A549 (cell line): ENCODE measurements around the gene TRUB2. TPM values are rescaled to one million over a fixed set of nuclear protein-coding genes. Genes with fewer than 3 reads are reported as not detected.

Experiments used
- ATOH8 ChIP-seq: fragments of 250-450 bp; sonication (Bioruptor Pico); IDR thresholded peaks from 2 replicates; pipeline ENCODE4 v1.5.0; 2020; ENCODE audit warnings: low read depth, mild to moderate bottlenecking, moderate library complexity
- BCL3 ChIP-seq: fragments of >200 bp; sonication (Bioruptor Twin); formaldehyde crosslinking; IDR thresholded peaks from 3 replicates; pipeline ENCODE4 v1.6.1; 2016
- CHD4 ChIP-seq: fragments of 200-600 bp; sonication (generic); IDR thresholded peaks from 2 replicates; pipeline ENCODE4 v1.6.1; 2016; ENCODE audit warnings: antibody characterized with exemption, mild to moderate bottlenecking, borderline replicate concordance
- CTCF ChIP-seq: fragments of >200 bp; sonication (Bioruptor Twin); formaldehyde crosslinking; IDR thresholded peaks from 3 replicates; pipeline ENCODE4 v1.5.1; 2016
- E2F6 ChIP-seq: IDR thresholded peaks from 2 replicates; pipeline ENCODE4 v1.6.1; 2012; ENCODE audit warnings: low read depth, borderline replicate concordance
- GATA3 ChIP-seq: IDR thresholded peaks from 2 replicates; pipeline ENCODE4 v1.6.1; 2012; ENCODE audit warnings: borderline replicate concordance
- HOXB5 ChIP-seq: fragments of 250-450 bp; sonication (Bioruptor Pico); IDR thresholded peaks from 2 replicates; pipeline ENCODE4 v1.5.0; 2020; ENCODE audit warnings: mild to moderate bottlenecking, moderate library complexity
- MAZ ChIP-seq: fragments of 150-350 bp; IDR thresholded peaks from 2 replicates; pipeline ENCODE4 v1.6.1; 2014; ENCODE audit warnings: antibody characterized with exemption, low read depth, low read length, borderline replicate concordance
- MYC ChIP-seq: IDR thresholded peaks from 2 replicates; pipeline ENCODE4 v1.6.1; 2012; ENCODE audit warnings: mild to moderate bottlenecking, inconsistent platforms, low read length, improper control_type of control experiment, borderline replicate concordance
- PHF8 ChIP-seq: fragments of 200-600 bp; sonication (generic); IDR thresholded peaks from 2 replicates; pipeline ENCODE4 v1.6.1; 2016; ENCODE audit warnings: low read depth, mild to moderate bottlenecking, antibody characterized with exemption, moderate library complexity, borderline replicate concordance
- POLR2A ChIP-seq: IDR thresholded peaks from 2 replicates; pipeline ENCODE4 v1.6.1; 2012; ENCODE audit warnings: mild to moderate bottlenecking, low read length
- RAD21 ChIP-seq, 2 experiments: fragments of >200 bp in 1 of 2; sonication (Bioruptor Twin) in 1 of 2; formaldehyde crosslinking in 1 of 2; IDR thresholded peaks in 1 of 2; conservative IDR thresholded peaks in 1 of 2; 2 replicates in 1 of 2; 3 replicates in 1 of 2; pipeline ENCODE4 v1.6.1; 2012 to 2018; ENCODE audit warnings: inconsistent platforms in 1 of 2
- RCOR1 ChIP-seq: fragments of 150-350 bp; IDR thresholded peaks from 2 replicates; pipeline ENCODE4 v1.6.1; 2014; ENCODE audit warnings: antibody characterized with exemption, low read length, low read depth
- REST ChIP-seq: fragments of 200-600 bp; sonication (generic); IDR thresholded peaks from 2 replicates; pipeline ENCODE4 v1.6.1; 2016; ENCODE audit warnings: antibody characterized with exemption, mild to moderate bottlenecking, moderate library complexity
- SREBF2 ChIP-seq: fragments of 450-650 bp; IDR thresholded peaks from 2 replicates; pipeline ENCODE4 v1.6.1; 2014; ENCODE audit warnings: mild to moderate bottlenecking, moderate library complexity
- TFCP2L1 ChIP-seq: fragments of 250-450 bp; sonication (Bioruptor Pico); IDR thresholded peaks from 2 replicates; pipeline ENCODE4 v1.5.0; 2021; ENCODE audit warnings: mild to moderate bottlenecking
- USF2 ChIP-seq: fragments of 450-650 bp; IDR thresholded peaks from 2 replicates; pipeline ENCODE4 v1.6.1; 2014; ENCODE audit warnings: antibody characterized with exemption
- ZFP36 ChIP-seq: fragments of 450-650 bp; IDR thresholded peaks from 2 replicates; pipeline ENCODE4 v1.6.1; 2014; ENCODE audit warnings: borderline replicate concordance; ENCODE audit not compliant: partially characterized antibody
- polyA plus RNA-seq, 4 experiments: library from polyadenylated mRNA; depleted of rRNA in 3 of 4; stranded (reverse); fragments of >200 nt; fragmentation: RNase III in 1 of 4; extraction: RNeasy Plus Mini Kit Qiagen cat#74134 plus additional on column Dnase treatment in 1 of 4; gene quantifications; 2 replicates in 3 of 4; 3 replicates in 1 of 4; pipeline ENCODE4 v1.2.3, GENCODE V29; 2011 to 2017

TRUB2 gene
- polyA plus RNA-seq, 2 of the 4 experiments (the other 2 are of a cell fraction) = 29.0 to 38.7 TPM

GRCh38 chr9:128361986-128362646, 39.9 kb upstream of the TRUB2 start (continued):
- TF ChIP-seq REST (no peak), USF2 (peak; percentile 44; the same call in 1 of the 2 replicates), HOXB5 (CRISPR knock-in tag) (no peak), RCOR1 (no peak), RAD21 (conservative IDR thresholded peaks at IDR 0.05 in 1 of 2, IDR thresholded peaks at IDR 0.05 in 1 of 2) (peak; percentile 84 to 85), CHD4 (no peak), SREBF2 (no peak), CTCF (peak; percentile 84), ZFP36 (no peak), MYC (peak; percentile 37; the same call in 1 of the 2 replicates), TFCP2L1 (CRISPR knock-in tag) (no peak), POLR2A (no peak), E2F6 (no peak), PHF8 (no peak), BCL3 (0 out of 3 replicates have a peak, but pooled peaks have one; percentile 22), MAZ (no peak), GATA3 (no peak), ATOH8 (CRISPR knock-in tag) (no peak)
